ENCODE data around the gene OR52E1.

Gene OR52E1

GRCh38 chr11:5037926-5038325 is 31.4 kb upstream of the OR52E1 start:
- no peaks in the 10 kb centered on the region for H3K9me3 ChIP-seq (ENCODE audit: insufficient read depth, low read length)
- H3K4me2 ChIP-seq (ENCODE audit: low read depth, low read length, poor library complexity, severe bottlenecking) = no peak overlapping the region
- no peaks in the 10 kb centered on the region for H3K79me2 ChIP-seq (ENCODE audit: insufficient read depth, low read length)
- no peaks in the 10 kb centered on the region for H3K36me3 ChIP-seq (ENCODE audit: low read length)
- H3F3A ChIP-seq (ENCODE audit: insufficient read depth) = no peaks in the 10 kb centered on the region
- no peaks in the 10 kb centered on the region for H3K9me2 ChIP-seq (replicated peaks; ENCODE audit: insufficient read depth, low read length)
- no peak overlapping the region for H3K27ac ChIP-seq (ENCODE audit: low read depth, low read length)
- no peak overlapping the region for H3K9ac ChIP-seq (ENCODE audit: low read length)
- TF ChIP-seq CTCF (IDR thresholded peaks at IDR 0.05; ENCODE audit: insufficient read depth, low read length, poor library complexity, severe bottlenecking) (no peak), EZH2phosphoT487 (conservative IDR thresholded peaks at IDR 0.05; ENCODE audit: low read length) (no peak)
- H4K20me1 ChIP-seq (ENCODE audit: low read depth, low read length) = no peaks in the 10 kb centered on the region
- H3K4me3 ChIP-seq (ENCODE audit: insufficient read depth, low read length, poor library complexity, severe bottlenecking) = no peak overlapping the region
- H3K27me3 ChIP-seq (ENCODE audit: low read length) = no peaks in the 10 kb centered on the region
- H2AFZ ChIP-seq (ENCODE audit: low read depth, low read length, severe bottlenecking) = no peak overlapping the region

GRCh38 chr11:5038341-5038740 is 31.0 kb upstream of the OR52E1 start:
- Histone ChIP-seq H4K20me1 (ENCODE audit: low read depth, low read length) (no peaks in the 10 kb centered on the region), H3K4me2 (ENCODE audit: low read depth, low read length, poor library complexity, severe bottlenecking) (no peak overlapping the region), H3K79me2 (ENCODE audit: insufficient read depth, low read length) (no peaks in the 10 kb centered on the region), H3K4me3 (ENCODE audit: insufficient read depth, low read length, poor library complexity, severe bottlenecking) (no peak overlapping the region), H3K9me2 (replicated peaks; ENCODE audit: insufficient read depth, low read length) (no peaks in the 10 kb centered on the region), H3K36me3 (ENCODE audit: low read length) (no peaks in the 10 kb centered on the region), H2AFZ (ENCODE audit: low read depth, low read length, severe bottlenecking) (no peak overlapping the region), H3K27me3 (ENCODE audit: low read length) (no peaks in the 10 kb centered on the region), H3K27ac (ENCODE audit: low read depth, low read length) (no peak overlapping the region), H3F3A (ENCODE audit: insufficient read depth) (no peaks in the 10 kb centered on the region), H3K9ac (ENCODE audit: low read length) (no peak overlapping the region), H3K9me3 (ENCODE audit: insufficient read depth, low read length) (no peaks in the 10 kb centered on the region)
- TF ChIP-seq EZH2phosphoT487 (conservative IDR thresholded peaks at IDR 0.05; ENCODE audit: low read length) (no peak), CTCF (IDR thresholded peaks at IDR 0.05; ENCODE audit: insufficient read depth, low read length, poor library complexity, severe bottlenecking) (no peak)

- H3K4me3 ChIP-seq (ENCODE audit: insufficient read depth, low read length, poor library complexity, severe bottlenecking) = no peak overlapping the region
- H3K4me2 ChIP-seq (ENCODE audit: low read depth, low read length, poor library complexity, severe bottlenecking) = no peak overlapping the region
- no peaks in the 10 kb centered on the region for H3K27me3 ChIP-seq (ENCODE audit: low read length)
- no peak for TF ChIP-seq CTCF (IDR thresholded peaks at IDR 0.05; ENCODE audit: insufficient read depth, low read length, poor library complexity, severe bottlenecking)
- TF ChIP-seq EZH2phosphoT487 (conservative IDR thresholded peaks at IDR 0.05; ENCODE audit: low read length) = no peak
- H3K36me3 ChIP-seq (ENCODE audit: low read length) = no peaks in the 10 kb centered on the region
- H3K9ac ChIP-seq (ENCODE audit: low read length) = no peak overlapping the region
- H3K27ac ChIP-seq (ENCODE audit: low read depth, low read length) = no peak overlapping the region
- H2AFZ ChIP-seq (ENCODE audit: low read depth, low read length, severe bottlenecking) = no peak overlapping the region
- no peaks in the 10 kb centered on the region for H3K79me2 ChIP-seq (ENCODE audit: insufficient read depth, low read length)
- no peaks in the 10 kb centered on the region for H3F3A ChIP-seq (ENCODE audit: insufficient read depth)
- H3K9me3 ChIP-seq (ENCODE audit: insufficient read depth, low read length) = no peaks in the 10 kb centered on the region
- no peaks in the 10 kb centered on the region for H3K9me2 ChIP-seq (replicated peaks; ENCODE audit: insufficient read depth, low read length)
- H4K20me1 ChIP-seq (ENCODE audit: low read depth, low read length) = no peaks in the 10 kb centered on the region
Measured at GRCh38 chr11:5040876-5041275, 28.5 kb upstream of the OR52E1 start.
